IMR-90 (cell line): ENCODE results near the gene ZNF385B. TPM values are rescaled to one million over a fixed set of nuclear protein-coding genes. Genes with fewer than 3 reads are reported as not detected.

Experiments
- ATAC-seq: fragments of 200-7000 bp; cut with Tn5 transposase; 2 replicates; pipeline ENCODE4 v1.9.1; 2020; ENCODE audit warnings: low read depth, mild to moderate bottlenecking, moderate library complexity
- BruUV-seq: library from RNA; stranded (reverse); fragments of 400-500 nt; replicated peaks from 2 replicates; lab custom pipeline; 2021; lab: Mats Ljungman, UMichigan
- CTCF ChIA-PET: fragments of 300-600 bp; formaldehyde crosslinking; extraction: SDS; loops from one replicate; lab custom pipeline; 2021; ENCODE audit warnings: antibody characterized with exemption; lab: Yijun Ruan, JAX
- POLR2A ChIA-PET: fragments of 300-600 bp; sonication (Branson Sonifier 250); formaldehyde crosslinking; loops from one replicate; lab custom pipeline; 2022; ENCODE audit warnings: antibody characterized with exemption; ENCODE audit not compliant: unreplicated experiment; lab: Charles Lee
- DNase-seq: peaks from one replicate; pipeline ENCODE4 v3.0.0; 2013
- H2AFZ ChIP-seq: replicated peaks from 2 replicates; pipeline ENCODE3; 2013; ENCODE audit warnings: low read length, mild to moderate bottlenecking; ENCODE audit not compliant: poor library complexity
- H2AK5ac ChIP-seq: 2 replicates; pipeline ENCODE4 v1.6.1; 2013; ENCODE audit warnings: low read depth, low read length, inconsistent platforms
- H2AK9ac ChIP-seq: replicated peaks from 2 replicates; pipeline ENCODE3; 2013; ENCODE audit warnings: mild to moderate bottlenecking, low read depth, low read length, moderate library complexity; ENCODE audit not compliant: poor library complexity
- H2BK120ac ChIP-seq: 2 replicates; pipeline ENCODE4 v1.6.1; 2013; ENCODE audit warnings: low read depth, low read length, inconsistent platforms
- H2BK15ac ChIP-seq: 3 replicates; pipeline ENCODE4 v1.6.1; 2013; ENCODE audit warnings: low read depth, low read length, inconsistent platforms
- H2BK20ac ChIP-seq: 2 replicates; pipeline ENCODE4 v1.6.1; 2013; ENCODE audit warnings: low read depth, mild to moderate bottlenecking, inconsistent platforms, low read length, moderate library complexity
- H2BK5ac ChIP-seq: 2 replicates; pipeline ENCODE4 v1.6.1; 2013; ENCODE audit warnings: mild to moderate bottlenecking, low read depth, low read length, inconsistent platforms; ENCODE audit not compliant: poor library complexity, severe bottlenecking
- H3K14ac ChIP-seq: replicated peaks from 2 replicates; pipeline ENCODE4 v1.6.1; 2013; ENCODE audit warnings: low read depth, low read length, inconsistent platforms
- H3K18ac ChIP-seq: 2 replicates; pipeline ENCODE4 v1.6.1; 2013; ENCODE audit warnings: low read depth, low read length, control low read depth
- H3K23ac ChIP-seq: 2 replicates; pipeline ENCODE4 v1.6.1; 2013; ENCODE audit warnings: low read depth, low read length, inconsistent platforms
- H3K27ac ChIP-seq: 2 replicates; pipeline ENCODE4 v1.5.1; 2013; ENCODE audit warnings: mild to moderate bottlenecking, control low read depth, low read length; ENCODE audit not compliant: insufficient read depth
- H3K27me3 ChIP-seq: 2 replicates; pipeline ENCODE4 v1.6.1; 2013; ENCODE audit warnings: low read length; ENCODE audit not compliant: control insufficient read depth, insufficient read depth
- H3K36me3 ChIP-seq: 2 replicates; pipeline ENCODE4 v1.6.1; 2013; ENCODE audit warnings: low read length, mixed read lengths; ENCODE audit not compliant: control insufficient read depth, insufficient read depth
- H3K4ac ChIP-seq: 2 replicates; pipeline ENCODE4 v1.6.1; 2013; ENCODE audit warnings: low read depth, low read length, inconsistent platforms
- H3K4me1 ChIP-seq: 2 replicates; pipeline ENCODE4 v1.6.1; 2013; ENCODE audit warnings: low read length, mixed read lengths; ENCODE audit not compliant: control insufficient read depth, insufficient read depth
- H3K4me2 ChIP-seq: 2 replicates; pipeline ENCODE4 v1.6.1; 2013; ENCODE audit warnings: low read depth, mild to moderate bottlenecking, control low read depth, low read length, moderate library complexity
- H3K4me3 ChIP-seq: 2 replicates; pipeline ENCODE4 v1.5.1; 2013; ENCODE audit warnings: low read depth, mild to moderate bottlenecking, control low read depth, low read length, moderate library complexity; ENCODE audit not compliant: insufficient read depth
- H3K56ac ChIP-seq: 2 replicates; pipeline ENCODE4 v1.6.1; 2013; ENCODE audit warnings: low read length, inconsistent platforms; ENCODE audit not compliant: insufficient read depth; ENCODE audit errors: extremely low read depth
- H3K79me1 ChIP-seq, 2 experiments: 2 replicates each; pipeline ENCODE4 v1.6.1; 2013; ENCODE audit warnings: low read length in 2 of 2, inconsistent platforms in 1 of 2, low read depth in 1 of 2
- H3K9ac ChIP-seq: 2 replicates; pipeline ENCODE4 v1.6.1; 2013; ENCODE audit warnings: low read depth, low read length, control low read depth
- H3K9me1 ChIP-seq: 2 replicates; pipeline ENCODE4 v1.6.1; 2013; ENCODE audit warnings: low read length, inconsistent platforms; ENCODE audit not compliant: insufficient read depth
- H3K9me3 ChIP-seq: 2 replicates; pipeline ENCODE4 v1.6.1; 2013; ENCODE audit warnings: low read length; ENCODE audit not compliant: control insufficient read depth, insufficient read depth
- H4K20me1 ChIP-seq: 2 replicates; pipeline ENCODE4 v1.6.1; 2013; ENCODE audit warnings: low read length, inconsistent platforms; ENCODE audit not compliant: insufficient read depth
- H4K5ac ChIP-seq: 2 replicates; pipeline ENCODE4 v1.6.1; 2013; ENCODE audit warnings: mild to moderate bottlenecking, low read depth, low read length, control low read depth
- H4K8ac ChIP-seq, 2 experiments: 2 replicates each; pipeline ENCODE4 v1.6.1; 2013; ENCODE audit warnings: low read depth in 2 of 2, low read length in 2 of 2, control low read depth in 1 of 2, inconsistent platforms in 1 of 2
- H4K91ac ChIP-seq: 2 replicates; pipeline ENCODE4 v1.6.1; 2013; ENCODE audit warnings: low read depth, low read length, inconsistent platforms; ENCODE audit not compliant: insufficient read depth
- BHLHE40 ChIP-seq: fragments of 150-350 bp; IDR thresholded peaks from 2 replicates; pipeline ENCODE4 v1.6.1; 2016; ENCODE audit warnings: mild to moderate bottlenecking, low read depth, low read length
- CEBPB ChIP-seq: IDR thresholded peaks from 2 replicates; pipeline ENCODE4 v1.6.1; 2012; ENCODE audit warnings: low read depth, low read length, improper control_type of control experiment
- CHD1 ChIP-seq: IDR thresholded peaks from 2 replicates; pipeline ENCODE4 v1.6.1; 2012; ENCODE audit warnings: low read depth, low read length, improper control_type of control experiment
- CTCF ChIP-seq: conservative IDR thresholded peaks from 2 replicates; pipeline ENCODE4 v1.5.1; 2012; ENCODE audit warnings: mild to moderate bottlenecking, low read depth, low read length, improper control_type of control experiment
- FOS ChIP-seq: fragments of 150-350 bp; IDR thresholded peaks from 2 replicates; pipeline ENCODE4 v1.6.1; 2016; ENCODE audit warnings: low read depth, low read length
- MAFK ChIP-seq: IDR thresholded peaks from 2 replicates; pipeline ENCODE4 v1.6.1; 2012; ENCODE audit warnings: low read depth, low read length, improper control_type of control experiment
- MAZ ChIP-seq: IDR thresholded peaks from 2 replicates; pipeline ENCODE4 v1.6.1; 2012; ENCODE audit warnings: low read depth, mild to moderate bottlenecking, low read length, improper control_type of control experiment, moderate library complexity, borderline replicate concordance
- MXI1 ChIP-seq: IDR thresholded peaks from 2 replicates; pipeline ENCODE4 v1.6.1; 2012; ENCODE audit warnings: low read depth, mild to moderate bottlenecking, low read length, moderate library complexity, borderline replicate concordance
- NFE2L2 ChIP-seq: fragments of 150-350 bp; IDR thresholded peaks from 2 replicates; pipeline ENCODE4 v1.6.1; 2016; ENCODE audit warnings: low read depth, mild to moderate bottlenecking, low read length
- POLR2A ChIP-seq: IDR thresholded peaks from 2 replicates; pipeline ENCODE4 v1.6.1; 2012; ENCODE audit warnings: mild to moderate bottlenecking, low read depth, low read length
- RCOR1 ChIP-seq: IDR thresholded peaks from 2 replicates; pipeline ENCODE4 v1.6.1; 2012; ENCODE audit warnings: mild to moderate bottlenecking, low read length, improper control_type of control experiment; ENCODE audit not compliant: insufficient replicate concordance
- RFX5 ChIP-seq: IDR thresholded peaks from 2 replicates; pipeline ENCODE4 v1.8.0; 2012; ENCODE audit warnings: low read depth, mild to moderate bottlenecking, low read length, moderate library complexity
- SMC3 ChIP-seq: fragments of 150-350 bp; IDR thresholded peaks from 2 replicates; pipeline ENCODE4 v1.6.1; 2016; ENCODE audit warnings: low read depth, mild to moderate bottlenecking, antibody characterized with exemption, low read length, moderate library complexity
- WGBS, 2 experiments: methylation state at CpG; one replicate each; pipeline versions ENCODE4 v1.1.5 to v1.1.7; 2013; ENCODE audit warnings: missing lambda C conversion rate in 2 of 2; ENCODE audit not compliant: insufficient read length in 1 of 2; ENCODE audit errors: extremely low coverage in 2 of 2; 5-methylcytosine and 5-hydroxymethylcytosine counted together
- dilution Hi-C: fragments of 300-500 bp; cut with HindIII; formaldehyde crosslinking; loops from one replicate; pipeline ENCODE4 v1.14.3; 2018; ENCODE audit warnings: low sequenced_read_pairs; ENCODE audit not compliant: unreplicated experiment
- in situ Hi-C: fragments of 300-500 bp; cut with MboI; formaldehyde crosslinking; loops from 3 replicates; pipeline ENCODE4 v1.14.3; 2019; ENCODE audit warnings: low sequenced_read_pairs, inconsistent platforms, mixed read lengths
- intact Hi-C: fragments of 100-400 bp; cut with micrococcal nuclease; formaldehyde crosslinking; loops from 2 replicates; pipeline ENCODE4 v1.10.0; 2022
- polyA plus RNA-seq, 3 experiments: library from polyadenylated mRNA; depleted of rRNA; stranded (reverse); fragments of >200 nt; gene quantifications; 2 replicates each; pipeline ENCODE4 v1.2.3, GENCODE V29; 2012; ENCODE audit warnings: low replicate concordance in 1 of 3
- total RNA-seq: library from RNA; depleted of rRNA; stranded (reverse); fragments of >200 nt; gene quantifications from 2 replicates; pipeline ENCODE4 v1.2.3, GENCODE V29; 2012
- TF ChIP-seq, protein P1 (sequence below): fragments of 150-350 bp; IDR thresholded peaks from 2 replicates; pipeline ENCODE4 v1.6.1; 2017; ENCODE audit warnings: mild to moderate bottlenecking, antibody characterized with exemption, low read length, low read depth
- TF ChIP-seq, protein P2 (sequence below): fragments of 150-350 bp; IDR thresholded peaks from 2 replicates; pipeline ENCODE4 v1.6.1; 2016; ENCODE audit warnings: low read depth, mild to moderate bottlenecking, low read length, moderate library complexity, borderline replicate concordance

ZNF385B gene
- total and polyA plus RNA-seq, 2 of the 4 experiments (the other 2 are of a cell fraction), result not detected

DNA sequence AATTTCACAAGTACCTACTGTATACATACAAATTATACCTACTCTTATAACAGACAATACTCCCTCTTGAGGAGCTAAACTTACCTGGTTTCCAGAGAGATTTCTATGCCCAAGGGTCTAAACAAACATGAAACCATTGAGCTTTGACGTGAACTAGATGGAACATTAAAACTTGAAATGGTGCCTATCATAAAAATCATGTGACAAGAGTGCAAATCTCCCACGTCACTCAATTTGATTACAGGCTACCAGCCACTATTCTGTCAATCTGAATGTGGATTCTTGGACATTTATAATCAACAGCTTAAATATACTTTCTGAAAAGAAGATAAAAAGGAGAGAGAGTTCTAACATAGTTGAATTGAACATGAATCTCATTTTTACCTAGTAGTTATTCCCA is 299.7 kb downstream of the ZNF385B start:
- H3K36me3 ChIP-seq, result no peaks in the 10 kb centered on the region
- no peak overlapping the region for H2AFZ ChIP-seq
- intact Hi-C loops, result no loop called here

More for the DNA sequence above, 299.7 kb downstream of the ZNF385B start:
- H3K14ac ChIP-seq, result no peak overlapping the region
- WGBS, 2 experiments, result no CpG with 5 or more reads among the region's 2 CpGs
- H3K9me3 ChIP-seq, result no peaks in the 10 kb centered on the region
- no peak overlapping the region for H3K18ac ChIP-seq
- H3K27ac ChIP-seq, result no peak overlapping the region
- H4K91ac ChIP-seq, result no peak overlapping the region
- H3K9ac ChIP-seq, result no peak overlapping the region
- no peak overlapping the region for H2AK5ac ChIP-seq
- no peaks in the 10 kb centered on the region for H3K9me1 ChIP-seq
- H3K23ac ChIP-seq, result no peak overlapping the region
- H3K4me2 ChIP-seq, result no peak overlapping the region
- POLR2A ChIA-PET, result no interaction called here
- TF ChIP-seq SMC3 (no peak), CEBPB (no peak), RFX5 (no peak), BHLHE40 (no peak), MXI1 (no peak), CHD1 (no peak), RCOR1 (no peak), MAZ (no peak), CTCF (no peak), NFE2L2 (no peak), POLR2A (no peak), FOS (no peak), MAFK (no peak)
- TF ChIP-seq, protein P1, sequence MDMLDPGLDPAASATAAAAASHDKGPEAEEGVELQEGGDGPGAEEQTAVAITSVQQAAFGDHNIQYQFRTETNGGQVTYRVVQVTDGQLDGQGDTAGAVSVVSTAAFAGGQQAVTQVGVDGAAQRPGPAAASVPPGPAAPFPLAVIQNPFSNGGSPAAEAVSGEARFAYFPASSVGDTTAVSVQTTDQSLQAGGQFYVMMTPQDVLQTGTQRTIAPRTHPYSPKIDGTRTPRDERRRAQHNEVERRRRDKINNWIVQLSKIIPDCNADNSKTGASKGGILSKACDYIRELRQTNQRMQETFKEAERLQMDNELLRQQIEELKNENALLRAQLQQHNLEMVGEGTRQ, result no peak
- TF ChIP-seq, protein P2, sequence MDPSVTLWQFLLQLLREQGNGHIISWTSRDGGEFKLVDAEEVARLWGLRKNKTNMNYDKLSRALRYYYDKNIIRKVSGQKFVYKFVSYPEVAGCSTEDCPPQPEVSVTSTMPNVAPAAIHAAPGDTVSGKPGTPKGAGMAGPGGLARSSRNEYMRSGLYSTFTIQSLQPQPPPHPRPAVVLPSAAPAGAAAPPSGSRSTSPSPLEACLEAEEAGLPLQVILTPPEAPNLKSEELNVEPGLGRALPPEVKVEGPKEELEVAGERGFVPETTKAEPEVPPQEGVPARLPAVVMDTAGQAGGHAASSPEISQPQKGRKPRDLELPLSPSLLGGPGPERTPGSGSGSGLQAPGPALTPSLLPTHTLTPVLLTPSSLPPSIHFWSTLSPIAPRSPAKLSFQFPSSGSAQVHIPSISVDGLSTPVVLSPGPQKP, result no peak
- no peak overlapping the region for H2BK15ac ChIP-seq
- dilution Hi-C loops (no loop called here), in situ Hi-C loops (no loop called here)
- H3K79me1 ChIP-seq, result no peaks in the 10 kb centered on the region
- H3K27me3 ChIP-seq, result no peaks in the 10 kb centered on the region
- H3K4me3 ChIP-seq, result no peak overlapping the region
- ATAC-seq (no peak), DNase-seq (no peak)
- CTCF ChIA-PET, result no interaction called here
- H3K4me1 ChIP-seq, result no peaks in the 10 kb centered on the region
- H4K8ac ChIP-seq, result no peak overlapping the region
- BruUV-seq, result no TSS peak
- H2BK120ac ChIP-seq, result no peak overlapping the region
- H4K20me1 ChIP-seq, result no peaks in the 10 kb centered on the region
- no peak overlapping the region for H2BK5ac ChIP-seq
- H4K5ac ChIP-seq, result no peak overlapping the region
- no peak overlapping the region for H3K4ac ChIP-seq
- H2AK9ac ChIP-seq, result no peak overlapping the region
- no peak overlapping the region for H3K56ac ChIP-seq
- H2BK20ac ChIP-seq, result no peak overlapping the region
